PFSK-1 (cell line): Measurements from ENCODE around the gene OPCML.

Experiments used
- FOXP2 ChIP-seq: optimal IDR thresholded peaks from 2 replicates; pipeline ENCODE3; 2011; ENCODE audit warnings: borderline replicate concordance, control low read depth, inconsistent platforms; ENCODE audit not compliant: insufficient read depth; ENCODE audit errors: extremely low read length, extremely low read depth
- POLR2AphosphoS5 ChIP-seq: IDR thresholded peaks from 2 replicates; pipeline ENCODE4 v1.6.1; 2012; ENCODE audit warnings: low read depth, mild to moderate bottlenecking, control low read depth, low read length, moderate library complexity
- SIN3A ChIP-seq: IDR thresholded peaks from 2 replicates; pipeline ENCODE4 v1.6.1; 2012; ENCODE audit warnings: mild to moderate bottlenecking, low read length, moderate library complexity, borderline replicate concordance; ENCODE audit not compliant: insufficient read depth
- TAF1 ChIP-seq: IDR thresholded peaks from 2 replicates; pipeline ENCODE4 v1.6.1; 2012; ENCODE audit warnings: low read length, control low read depth, borderline replicate concordance; ENCODE audit not compliant: insufficient read depth
- TF ChIP-seq, protein P1 (sequence below), 2 experiments: IDR thresholded peaks; 2 replicates each; pipeline versions ENCODE4 v1.6.1 to v1.8.0; 2011 to 2012; ENCODE audit warnings: low read depth in 2 of 2, low read length in 2 of 2, control low read depth in 1 of 2, inconsistent platforms in 1 of 2, mild to moderate bottlenecking in 1 of 2, moderate library complexity in 1 of 2; ENCODE audit not compliant: insufficient read depth in 1 of 2

OPCML gene

DNA sequence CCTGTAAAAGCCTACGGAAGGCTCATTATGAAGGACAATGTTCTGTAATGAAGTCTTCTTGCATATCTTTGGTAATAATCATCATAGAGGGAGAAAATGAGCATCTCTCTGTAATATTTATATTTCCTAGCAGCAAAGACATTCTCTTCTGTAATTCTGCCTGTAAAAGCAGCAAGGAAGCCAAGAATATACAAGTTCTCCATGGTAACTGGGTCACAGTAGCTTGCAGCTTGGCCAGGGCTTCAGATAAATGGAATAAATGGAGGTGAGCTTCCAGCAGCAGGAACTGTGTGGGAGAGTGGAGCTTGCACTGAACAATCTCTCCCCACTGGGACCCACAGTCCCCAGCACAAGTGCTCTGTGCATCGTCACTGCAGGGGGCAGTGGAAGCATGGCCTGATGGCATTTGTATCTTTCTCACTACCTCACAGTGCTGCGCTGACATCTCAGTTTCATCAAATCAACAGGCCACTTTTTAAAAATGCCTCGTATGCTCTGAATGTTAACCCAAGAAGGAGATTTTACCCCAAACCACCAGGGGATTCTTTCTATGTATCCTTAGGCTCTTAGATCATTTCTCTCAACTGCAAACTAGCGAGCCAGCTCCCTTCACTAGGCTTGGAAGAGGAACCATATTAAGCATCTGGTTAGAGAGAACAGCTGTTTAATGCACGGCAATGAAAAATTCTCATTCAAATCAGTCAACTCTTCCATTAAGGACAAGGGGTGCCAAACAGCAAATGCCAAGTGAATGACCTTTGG, 1059.7 kb downstream of the OPCML start:
- TF ChIP-seq FOXP2 = no peak
- no peak for TF ChIP-seq TAF1
- TF ChIP-seq SIN3A = no peak

GRCh38 chr11:132471466-132471865, 1060.8 kb downstream of the OPCML start:
- TF ChIP-seq, protein P1, sequence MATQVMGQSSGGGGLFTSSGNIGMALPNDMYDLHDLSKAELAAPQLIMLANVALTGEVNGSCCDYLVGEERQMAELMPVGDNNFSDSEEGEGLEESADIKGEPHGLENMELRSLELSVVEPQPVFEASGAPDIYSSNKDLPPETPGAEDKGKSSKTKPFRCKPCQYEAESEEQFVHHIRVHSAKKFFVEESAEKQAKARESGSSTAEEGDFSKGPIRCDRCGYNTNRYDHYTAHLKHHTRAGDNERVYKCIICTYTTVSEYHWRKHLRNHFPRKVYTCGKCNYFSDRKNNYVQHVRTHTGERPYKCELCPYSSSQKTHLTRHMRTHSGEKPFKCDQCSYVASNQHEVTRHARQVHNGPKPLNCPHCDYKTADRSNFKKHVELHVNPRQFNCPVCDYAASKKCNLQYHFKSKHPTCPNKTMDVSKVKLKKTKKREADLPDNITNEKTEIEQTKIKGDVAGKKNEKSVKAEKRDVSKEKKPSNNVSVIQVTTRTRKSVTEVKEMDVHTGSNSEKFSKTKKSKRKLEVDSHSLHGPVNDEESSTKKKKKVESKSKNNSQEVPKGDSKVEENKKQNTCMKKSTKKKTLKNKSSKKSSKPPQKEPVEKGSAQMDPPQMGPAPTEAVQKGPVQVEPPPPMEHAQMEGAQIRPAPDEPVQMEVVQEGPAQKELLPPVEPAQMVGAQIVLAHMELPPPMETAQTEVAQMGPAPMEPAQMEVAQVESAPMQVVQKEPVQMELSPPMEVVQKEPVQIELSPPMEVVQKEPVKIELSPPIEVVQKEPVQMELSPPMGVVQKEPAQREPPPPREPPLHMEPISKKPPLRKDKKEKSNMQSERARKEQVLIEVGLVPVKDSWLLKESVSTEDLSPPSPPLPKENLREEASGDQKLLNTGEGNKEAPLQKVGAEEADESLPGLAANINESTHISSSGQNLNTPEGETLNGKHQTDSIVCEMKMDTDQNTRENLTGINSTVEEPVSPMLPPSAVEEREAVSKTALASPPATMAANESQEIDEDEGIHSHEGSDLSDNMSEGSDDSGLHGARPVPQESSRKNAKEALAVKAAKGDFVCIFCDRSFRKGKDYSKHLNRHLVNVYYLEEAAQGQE (IDR thresholded peaks at IDR 0.05; ENCODE audit: insufficient read depth in 1 of 2, low read depth in 2 of 2, low read length in 2 of 2) = peak in 1 of 2 experiments; percentile 52; a peak in 1 of 4 replicates
- TF ChIP-seq SIN3A (0 out of 2 replicates have a peak, but pooled peaks have one; percentile 14), POLR2AphosphoS5 (no peak)

DNA sequence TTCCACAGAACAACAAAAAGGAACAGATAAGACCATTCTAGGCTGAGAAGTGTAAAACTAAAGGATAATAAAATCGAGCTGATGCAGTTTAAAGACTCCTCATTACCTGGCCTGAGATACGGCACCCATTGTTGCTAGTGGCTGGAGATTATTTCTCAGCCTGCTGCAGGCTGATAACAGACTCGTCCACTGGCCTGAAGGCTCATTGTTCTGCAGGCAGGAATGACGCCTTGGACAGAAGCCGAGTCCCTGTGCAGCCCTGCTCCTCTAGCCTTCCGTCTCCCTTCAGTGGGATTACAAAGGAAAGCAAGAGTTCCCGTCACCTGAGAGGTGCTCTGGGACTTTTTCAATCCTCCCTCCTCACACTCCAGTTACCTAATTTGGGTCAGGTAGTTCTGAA, 1065.3 kb downstream of the OPCML start:
- TF ChIP-seq TAF1 (no peak), POLR2AphosphoS5 (no peak), FOXP2 (no peak), SIN3A (no peak)
- TF ChIP-seq, protein P1 (IDR thresholded peaks at IDR 0.05; ENCODE audit: insufficient read depth in 1 of 2, low read depth in 2 of 2, low read length in 2 of 2) = no peak

DNA sequence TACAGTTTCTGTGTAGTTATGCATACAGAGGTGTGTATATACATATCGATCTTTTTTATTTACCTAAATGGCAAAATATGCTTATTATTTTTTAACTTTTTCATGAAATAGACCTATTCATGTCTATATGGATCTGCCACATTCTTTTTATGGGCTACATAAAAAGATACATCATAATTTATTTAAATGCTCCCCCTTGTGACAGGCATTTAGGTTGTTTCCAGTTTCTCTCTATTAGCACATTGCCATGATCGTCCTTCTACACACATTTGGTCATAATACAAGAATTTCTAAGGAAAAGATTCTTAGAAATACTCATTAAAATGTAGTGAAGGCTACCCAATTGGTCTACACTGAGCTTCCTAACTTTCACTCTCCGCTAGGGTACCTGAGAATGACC, 1067.4 kb downstream of the OPCML start:
- TF ChIP-seq POLR2AphosphoS5 = no peak
- no peak for TF ChIP-seq TAF1

DNA sequence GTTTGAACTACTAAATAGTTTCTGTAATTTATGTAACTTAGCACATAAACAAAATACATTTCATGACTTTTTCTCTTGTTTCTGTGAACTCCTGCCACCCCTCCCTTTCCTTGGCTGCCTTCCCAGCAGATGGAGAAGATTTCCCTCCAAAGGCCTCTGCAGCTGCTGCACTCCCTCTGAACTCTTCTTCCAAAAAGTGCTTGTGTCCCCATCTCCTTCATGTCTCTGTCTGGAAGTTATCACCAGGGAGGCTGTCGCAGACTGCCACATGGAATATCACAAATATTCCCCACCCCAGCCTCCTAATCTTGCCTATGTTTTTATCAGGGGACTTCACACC, 1068.3 kb downstream of the OPCML start:
- TF ChIP-seq SIN3A (no peak), FOXP2 (no peak), TAF1 (no peak), POLR2AphosphoS5 (no peak)
- TF ChIP-seq, protein P1 (IDR thresholded peaks at IDR 0.05; ENCODE audit: insufficient read depth in 1 of 2, low read depth in 2 of 2, low read length in 2 of 2) = no peak

GRCh38 chr11:132463295-132464002, 1068.9 kb downstream of the OPCML start:
- TF ChIP-seq SIN3A (no peak), TAF1 (no peak), POLR2AphosphoS5 (no peak), FOXP2 (no peak)
- TF ChIP-seq, protein P1 (IDR thresholded peaks at IDR 0.05; ENCODE audit: insufficient read depth in 1 of 2, low read depth in 2 of 2, low read length in 2 of 2) = no peak
